ENCODE data around the gene PIGB. TPM values are rescaled to one million over a fixed set of nuclear protein-coding genes. Genes with fewer than 3 reads are reported as not detected.

The PIGB gene
- total and polyA plus RNA-seq, 2 of the 13 experiments (the other 11 are each of a cell fraction or from before 2014, with no cell fraction given), result 14.5 to 19.1 TPM

DNA sequence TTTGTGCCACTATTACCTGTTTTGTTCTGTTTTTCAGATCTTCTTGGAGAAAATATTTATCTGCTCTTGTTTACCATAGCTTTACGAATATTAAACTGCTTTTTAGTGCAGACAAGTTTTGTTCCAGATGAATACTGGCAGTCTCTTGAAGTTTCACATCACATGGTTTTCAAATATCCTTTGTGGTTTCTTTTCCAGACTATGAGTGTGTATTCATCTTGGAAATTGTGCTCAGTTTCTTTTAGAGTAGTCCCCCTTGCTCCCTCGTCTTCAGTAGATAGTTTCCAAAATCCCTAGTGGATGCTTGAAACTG is 1.2 kb downstream of the PIGB start (continued):
- TF ChIP-seq AHDC1 (CRISPR knock-in tag; IDR thresholded peaks at IDR 0.05; ENCODE audit: borderline replicate concordance) (no peak), ZNF143 (CRISPR knock-in tag; IDR thresholded peaks at IDR 0.05) (no peak), ZNF367 (CRISPR knock-in tag; IDR thresholded peaks at IDR 0.05; ENCODE audit: borderline replicate concordance) (no peak), NR2F1 (CRISPR knock-in tag; IDR thresholded peaks at IDR 0.05) (no peak), RFX3 (CRISPR knock-in tag; IDR thresholded peaks at IDR 0.05) (no peak), ZBTB2 (CRISPR knock-in tag; IDR thresholded peaks at IDR 0.05; ENCODE audit: low read depth) (no peak)
- TF ChIP-seq, protein P1, sequence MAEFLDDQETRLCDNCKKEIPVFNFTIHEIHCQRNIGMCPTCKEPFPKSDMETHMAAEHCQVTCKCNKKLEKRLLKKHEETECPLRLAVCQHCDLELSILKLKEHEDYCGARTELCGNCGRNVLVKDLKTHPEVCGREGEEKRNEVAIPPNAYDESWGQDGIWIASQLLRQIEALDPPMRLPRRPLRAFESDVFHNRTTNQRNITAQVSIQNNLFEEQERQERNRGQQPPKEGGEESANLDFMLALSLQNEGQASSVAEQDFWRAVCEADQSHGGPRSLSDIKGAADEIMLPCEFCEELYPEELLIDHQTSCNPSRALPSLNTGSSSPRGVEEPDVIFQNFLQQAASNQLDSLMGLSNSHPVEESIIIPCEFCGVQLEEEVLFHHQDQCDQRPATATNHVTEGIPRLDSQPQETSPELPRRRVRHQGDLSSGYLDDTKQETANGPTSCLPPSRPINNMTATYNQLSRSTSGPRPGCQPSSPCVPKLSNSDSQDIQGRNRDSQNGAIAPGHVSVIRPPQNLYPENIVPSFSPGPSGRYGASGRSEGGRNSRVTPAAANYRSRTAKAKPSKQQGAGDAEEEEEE (CRISPR knock-in tag; IDR thresholded peaks at IDR 0.05; ENCODE audit: borderline replicate concordance), result no peak

All from HepG2 (cell line).